H1 (cell line): ENCODE data around the gene LENG1. TPM values are rescaled to one million over a fixed set of nuclear protein-coding genes. Genes with fewer than 3 reads are reported as not detected.

Source experiments
- CBX8 ChIP-seq: fragments of 300-800, 300-1000 bp; sonication (generic); IDR thresholded peaks from 2 replicates; pipeline ENCODE4 v1.7.1; 2016; ENCODE audit warnings: low read depth, low read length, borderline replicate concordance
- CHD7 ChIP-seq: fragments of 300-600 bp; sonication (generic); IDR thresholded peaks from 2 replicates; pipeline ENCODE4 v1.7.1; 2012; ENCODE audit warnings: low read length, moderate library complexity, mild to moderate bottlenecking, inconsistent platforms; ENCODE audit not compliant: insufficient replicate concordance
- HDAC2 ChIP-seq, 2 experiments: fragments of 300-600 bp in 1 of 2; sonication (generic) in 1 of 2; IDR thresholded peaks; 2 replicates each; pipeline ENCODE4 v1.6.1; 2011 to 2012; ENCODE audit warnings: low read depth in 2 of 2, low read length in 2 of 2, mild to moderate bottlenecking in 2 of 2, moderate library complexity in 2 of 2, borderline replicate concordance in 1 of 2, inconsistent platforms in 1 of 2
- SIN3A ChIP-seq, 2 experiments: IDR thresholded peaks in 1 of 2; conservative IDR thresholded peaks in 1 of 2; 2 replicates each; pipeline ENCODE4 v1.6.1; 2011 to 2012; ENCODE audit warnings: low read length in 2 of 2, improper control_type of control experiment in 1 of 2, low read depth in 1 of 2, mild to moderate bottlenecking in 1 of 2
- TBP ChIP-seq: IDR thresholded peaks from 2 replicates; pipeline ENCODE4 v1.6.1; 2011; ENCODE audit warnings: low read depth, low read length, improper control_type of control experiment
- polyA plus RNA-seq, 7 experiments: library from polyadenylated mRNA; depleted of rRNA in 3 of 7; stranded (reverse) in 5 of 7; unstranded in 2 of 7; fragments of >200 nt in 5 of 7; fragments of 200-250 nt in 2 of 7; gene quantifications; 1 replicate in 5 of 7; 2 replicates in 1 of 7; 4 replicates in 1 of 7; pipeline versions ENCODE4 v1.2.1 to v1.2.3, GENCODE V29; 2011 to 2013; ENCODE audit warnings: missing spikeins in 2 of 7, mixed read lengths in 2 of 7
- total RNA-seq: library from RNA; stranded (reverse); fragmentation: NEBNext Ultra II Directional; extraction: Animal tissue kit (Norgen Biotek cat#: 25700); gene quantifications from 2 replicates; pipeline ENCODE4 v1.2.1, GENCODE V29; 2021

LENG1 gene
- total and polyA plus RNA-seq, 2 of the 8 experiments (the other 6 are each of a cell fraction or from before 2014, with no cell fraction given): 1.2 to 4.4 TPM

- no peak for TF ChIP-seq HDAC2 (IDR thresholded peaks at IDR 0.05; ENCODE audit: borderline replicate concordance in 1 of 2, low read depth in 2 of 2, low read length in 2 of 2)
- no peak for TF ChIP-seq CHD7
- no peak for TF ChIP-seq TBP
- no peak for TF ChIP-seq CBX8
- TF ChIP-seq SIN3A (conservative IDR thresholded peaks at IDR 0.05 in 1 of 2, IDR thresholded peaks at IDR 0.05 in 1 of 2; ENCODE audit: low read depth in 1 of 2, low read length in 2 of 2): no peak; a peak in 1 of 4 replicates
These were observed 19.2 kb upstream of the LENG1 start (continued) for GRCh38 chr19:54178581-54179261.
